ENCODE measurements around the gene CNTN5.
"Not testable (repeated sequence)": the region's sequence is repeated elsewhere in the genome, so short reads cannot be mapped to it uniquely, and the experiment has no call there.

CNTN5 gene

DNA sequence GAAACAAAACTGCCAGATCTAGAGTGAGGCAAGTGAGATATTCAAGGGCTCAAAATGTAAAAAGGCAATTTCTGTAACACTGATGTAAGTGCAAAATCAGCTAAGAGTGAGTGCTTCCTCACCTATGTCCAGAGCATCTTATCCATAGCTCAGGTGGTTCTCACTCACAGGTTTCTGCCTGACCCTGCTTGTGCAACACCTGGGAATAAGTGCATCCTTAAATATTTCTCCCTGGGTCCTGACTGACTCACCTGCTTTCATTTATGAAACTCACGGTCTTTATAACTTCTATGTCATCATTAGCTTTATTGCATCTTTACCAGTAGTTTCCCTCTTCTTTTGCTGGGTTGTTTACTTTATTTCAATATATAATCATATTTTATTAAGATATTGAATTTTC is 260.6 kb downstream of the CNTN5 start:
- no peak for DNase-seq

- not testable (repeated sequence) for DNase-seq
These were observed 277.2 kb downstream of the CNTN5 start for GRCh38 chr11:99297925-99298324.

GRCh38 chr11:99307510-99308088 is 286.9 kb downstream of the CNTN5 start:
- DNase-seq: no peak

DNA sequence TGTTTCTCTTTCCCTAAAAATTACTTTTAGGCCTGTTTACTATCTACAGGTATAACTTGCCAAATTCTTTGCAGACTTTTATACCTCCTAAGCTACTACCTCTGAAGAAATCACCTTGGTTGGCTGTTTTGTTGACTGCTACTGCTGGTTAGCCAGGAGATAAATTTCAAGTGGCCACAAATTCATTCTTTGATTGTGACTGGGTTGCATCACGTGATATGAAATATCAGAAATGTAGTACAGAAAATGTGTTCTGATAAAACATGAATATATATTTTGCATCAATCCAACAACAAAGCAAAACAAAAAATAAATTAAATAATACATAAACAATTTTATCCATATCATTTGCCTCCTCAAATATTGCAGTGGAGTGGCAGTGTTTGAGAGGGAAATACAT is 291.1 kb downstream of the CNTN5 start:
- no peak for DNase-seq

DNA sequence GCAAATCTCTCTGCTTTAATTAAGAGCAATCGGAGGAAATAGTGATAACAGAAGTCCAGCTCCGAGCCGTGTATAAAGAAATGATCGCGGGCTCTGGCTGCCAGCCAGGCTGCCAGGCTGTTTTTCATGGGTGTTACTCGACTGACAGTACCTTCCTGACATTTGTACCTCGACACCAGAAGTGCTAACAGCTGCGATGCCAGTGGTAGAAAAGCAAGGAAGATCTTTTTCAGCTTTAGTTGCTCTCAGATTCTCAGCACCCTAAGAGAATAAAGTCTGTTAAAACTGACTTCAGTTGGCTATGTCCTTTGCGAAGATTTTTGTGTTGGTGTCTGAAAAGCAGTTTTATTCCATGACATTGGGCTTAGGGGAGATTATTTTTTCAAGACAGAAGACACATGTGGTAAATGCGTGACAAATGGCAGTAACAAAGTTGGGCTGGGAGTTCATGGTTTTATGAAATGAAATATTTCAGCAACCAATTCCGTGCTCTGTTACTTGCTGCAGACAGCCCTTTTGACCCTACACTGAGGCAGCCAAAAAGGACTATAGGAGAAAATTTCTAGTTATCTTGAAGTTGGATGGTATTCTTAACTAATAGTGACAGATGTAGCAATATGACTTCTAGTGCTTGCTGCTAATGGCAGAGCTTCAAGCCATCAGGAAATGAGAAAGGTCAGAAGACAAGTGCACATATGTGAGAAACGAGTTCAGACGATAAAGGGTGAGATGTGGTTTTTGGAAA is 296.2 kb downstream of the CNTN5 start:
- no peak for DNase-seq

DNA sequence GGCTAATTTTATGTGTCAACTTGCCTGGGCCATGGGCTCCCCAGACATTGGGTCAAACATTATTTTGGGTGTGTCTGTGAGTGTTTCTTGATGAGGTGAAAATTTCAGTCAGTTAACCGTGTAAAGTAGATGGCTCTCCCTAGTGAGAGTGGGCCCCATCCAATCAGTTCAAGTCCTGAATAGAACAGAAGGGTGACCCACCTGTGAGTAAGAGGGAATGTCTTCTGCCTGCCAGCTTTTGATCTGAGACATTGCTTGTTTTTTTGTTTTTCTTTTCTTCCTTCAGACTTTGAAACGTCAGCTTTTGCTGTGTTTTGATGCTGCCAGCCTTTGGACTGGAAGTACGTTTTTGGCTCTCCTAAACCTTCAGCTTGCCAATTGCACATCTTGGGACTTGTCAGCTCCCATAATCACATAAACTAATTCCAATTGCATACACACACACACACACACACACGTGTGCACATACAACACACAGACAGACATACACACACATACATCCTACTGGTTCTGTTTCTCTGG is 300.1 kb downstream of the CNTN5 start:
- DNase-seq: no peak

GRCh38 chr11:99325847-99326246 is 305.1 kb downstream of the CNTN5 start:
- DNase-seq: no peak

DNA sequence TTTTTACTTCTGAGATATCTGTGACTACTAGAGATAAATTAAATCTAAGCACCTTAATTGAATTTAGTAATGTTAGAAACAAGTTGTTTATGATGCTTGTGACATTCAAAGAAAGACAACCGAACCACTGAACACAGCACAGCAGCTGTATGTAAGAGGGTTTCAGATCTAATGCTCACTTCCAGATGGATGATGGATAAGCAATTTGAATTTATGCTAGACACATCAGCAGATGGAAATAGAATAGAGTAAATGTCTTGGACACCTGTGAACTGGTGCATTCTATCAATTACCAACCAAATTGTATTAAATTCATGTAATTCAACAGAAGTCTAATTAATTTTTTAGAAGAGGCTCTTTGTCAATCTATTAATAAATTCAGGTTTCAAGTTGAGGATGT is 306.3 kb downstream of the CNTN5 start:
- no peak for DNase-seq

DNA sequence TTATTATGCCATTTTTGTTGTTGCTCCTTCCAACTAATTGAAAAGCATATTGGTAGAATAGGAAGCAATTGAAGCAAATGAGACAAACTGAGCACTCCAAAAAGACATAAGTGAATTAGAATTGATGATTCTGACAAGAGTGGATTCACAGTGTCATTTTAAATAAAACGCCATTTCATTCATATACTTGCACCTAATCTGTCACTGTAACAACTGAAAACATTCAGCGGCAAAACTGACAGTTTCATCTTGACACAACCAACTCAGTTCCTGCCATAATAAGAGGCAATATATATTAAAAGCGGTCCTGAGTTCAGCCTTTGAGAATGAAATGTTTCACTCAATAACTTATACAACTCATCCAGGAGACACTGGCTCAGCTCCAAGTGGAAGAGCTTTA is 306.8 kb downstream of the CNTN5 start:
- DNase-seq: no peak

DNA sequence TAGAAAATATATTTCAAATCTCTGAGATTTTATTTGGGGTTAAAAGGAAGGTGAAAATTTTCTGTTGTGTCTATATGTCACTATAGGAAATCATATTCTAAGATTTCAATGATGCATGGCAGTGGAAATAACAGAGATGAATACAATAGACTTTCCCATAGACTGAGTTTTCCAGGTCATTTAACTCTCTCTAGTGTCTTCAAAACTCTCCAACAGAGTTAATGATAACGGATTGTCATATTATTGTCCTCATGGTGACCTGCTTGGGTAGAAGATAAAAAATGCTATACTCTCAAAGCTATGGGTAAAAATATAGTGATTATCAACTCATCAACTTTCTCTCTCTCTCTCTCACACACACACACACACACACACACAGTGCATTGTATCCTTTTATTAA is 312.9 kb downstream of the CNTN5 start:
- DNase-seq: no peak

GRCh38 chr11:99343117-99343516 is 322.4 kb downstream of the CNTN5 start:
- no peak for DNase-seq

- no peak for DNase-seq
These were observed 328.5 kb downstream of the CNTN5 start for GRCh38 chr11:99349151-99349673.

DNA sequence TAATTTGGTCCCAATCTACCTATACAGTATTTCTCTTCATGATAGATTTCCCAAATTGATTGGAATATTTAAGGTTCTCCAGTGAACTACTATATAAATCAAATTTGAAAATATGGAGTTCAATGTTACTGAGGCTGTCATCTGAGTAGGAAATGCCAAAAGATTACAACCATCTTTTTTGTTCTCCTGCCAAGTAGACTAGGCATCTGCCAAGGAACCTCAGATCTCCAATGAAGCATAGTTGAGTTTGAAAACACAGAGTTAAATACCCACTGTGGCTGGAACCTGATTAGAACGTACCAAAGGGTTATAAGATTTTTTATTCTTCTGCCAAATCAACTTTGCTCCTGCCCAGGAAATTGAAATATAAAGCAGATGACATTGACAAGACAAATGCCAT is 330.9 kb downstream of the CNTN5 start:
- DNase-seq: no peak

DNA sequence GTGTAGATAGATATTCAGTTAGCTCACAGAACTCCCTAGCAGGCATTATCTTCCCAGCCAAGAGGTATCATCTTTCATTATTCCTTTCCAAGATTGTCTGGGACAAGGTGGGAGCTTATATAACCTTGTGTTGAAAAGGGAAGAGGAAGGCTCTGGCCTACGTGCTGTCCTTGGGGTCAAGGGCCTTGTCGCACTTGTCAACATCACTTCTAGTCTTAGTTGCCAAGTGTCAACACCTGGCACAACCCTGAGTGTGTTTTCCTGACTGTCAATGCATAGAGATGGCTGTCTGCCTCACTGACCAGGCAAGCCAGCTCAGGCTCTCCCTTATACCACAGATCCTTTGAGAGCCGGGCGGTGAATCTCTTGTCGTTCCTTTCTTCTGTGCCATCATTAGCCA is 331.9 kb downstream of the CNTN5 start:
- no peak for DNase-seq

DNA sequence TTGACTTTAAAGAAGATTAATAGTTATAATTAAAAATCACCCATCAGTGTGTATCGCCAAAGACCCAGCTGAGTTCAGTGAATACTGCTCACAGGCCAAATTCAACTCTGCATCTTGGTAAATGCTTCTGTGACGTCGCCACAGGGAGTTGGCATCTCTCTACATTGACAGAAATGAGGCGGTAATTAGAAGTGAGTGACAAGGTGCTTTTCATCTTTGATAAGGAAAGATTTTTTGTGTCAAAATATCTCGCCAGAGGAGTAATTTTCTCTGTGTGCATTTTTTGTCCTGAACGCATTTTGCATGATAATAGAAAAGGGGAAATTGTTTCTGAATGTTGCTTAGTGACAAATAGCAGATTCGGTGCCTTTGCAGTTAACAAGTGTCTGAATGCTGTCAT is 345.8 kb downstream of the CNTN5 start:
- no peak for DNase-seq

- DNase-seq: no peak
These were observed 347.8 kb downstream of the CNTN5 start for GRCh38 chr11:99368583-99368982.

- peak; percentile 67 for DNase-seq
These were observed 349.9 kb downstream of the CNTN5 start for GRCh38 chr11:99370549-99371216.

GRCh38 chr11:99371257-99371656 is 350.5 kb downstream of the CNTN5 start:
- DNase-seq: no peak

DNA sequence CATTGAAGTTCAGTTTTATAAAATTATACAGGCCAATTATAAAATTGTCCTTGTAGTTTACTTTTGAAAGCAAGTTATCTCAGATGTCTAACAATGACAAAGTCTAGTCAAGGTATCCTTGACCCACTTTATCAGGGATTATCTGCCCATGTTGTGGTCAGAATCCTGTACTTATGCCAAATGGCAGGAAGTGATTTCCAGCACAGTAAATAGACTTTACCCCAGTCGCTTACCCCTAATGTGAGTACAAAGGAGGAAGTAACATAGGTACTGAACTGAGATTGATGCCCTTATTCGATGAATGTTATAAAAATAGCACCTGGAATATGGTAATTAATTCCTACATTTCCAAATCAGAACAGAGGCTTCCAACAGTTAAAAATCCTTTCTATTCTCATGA is 355.7 kb downstream of the CNTN5 start:
- DNase-seq: no peak

- no peak for DNase-seq
These were observed 363.0 kb downstream of the CNTN5 start for GRCh38 chr11:99383648-99384245.

GRCh38 chr11:99391245-99391644 is 370.5 kb downstream of the CNTN5 start:
- DNase-seq: no peak

- no peak for DNase-seq
These were observed 385.6 kb downstream of the CNTN5 start for GRCh38 chr11:99406345-99406744.

DNA sequence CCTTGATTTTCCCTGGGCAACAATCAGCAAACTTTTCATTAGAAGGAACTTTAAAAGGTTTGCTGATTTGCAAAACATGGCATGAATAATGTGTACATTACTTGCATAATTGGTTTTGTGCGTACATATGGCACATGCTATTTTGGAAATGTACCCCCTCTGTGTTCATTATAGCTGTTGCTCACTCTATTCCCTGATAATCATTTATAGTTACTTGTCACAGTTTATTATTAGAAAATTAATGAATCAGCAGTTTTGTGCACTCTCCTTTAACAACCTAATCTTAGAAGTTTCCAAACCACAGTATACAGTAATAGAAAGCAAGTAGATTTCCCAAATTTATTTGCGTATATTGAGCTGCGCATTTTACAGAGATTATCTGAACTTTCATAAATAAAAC is 389.9 kb downstream of the CNTN5 start:
- DNase-seq: no peak

All from NCI-H1417 treated with DMSO at 0.1 percent for 48 hours (cell line).